HCEC 1CT (cell line): Measurements from ENCODE around the gene RERE.

Source experiments
- DNase-seq: peaks from one replicate; pipeline ENCODE4 v3.0.0-alpha.2; 2017

RERE gene

DNA sequence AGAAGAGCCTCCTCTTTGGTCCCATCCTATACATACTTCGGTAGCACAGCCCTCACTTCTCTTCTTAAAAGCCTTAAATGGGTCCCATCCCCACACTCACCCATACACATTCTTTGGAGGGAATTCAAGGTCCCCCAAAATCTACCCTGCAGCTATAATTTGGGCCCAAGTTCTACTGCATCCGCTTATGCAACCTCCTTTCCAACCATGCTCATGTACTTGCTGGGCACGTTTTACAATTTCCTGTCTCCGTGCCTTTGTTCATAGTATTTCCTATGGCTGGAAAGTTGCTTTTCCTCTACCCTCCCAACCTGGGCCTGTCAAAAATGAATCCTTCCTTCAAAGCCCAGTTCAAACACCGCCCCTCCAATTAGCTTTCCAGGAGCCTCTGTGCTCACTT lies 399.8 kb downstream of the RERE start:
- no peak for DNase-seq

- DNase-seq, result no peak
These were observed 400.6 kb downstream of the RERE start for GRCh38 chr1:8416881-8417280.

- DNase-seq, result no peak
These were observed 401.7 kb downstream of the RERE start for GRCh38 chr1:8415526-8416278.

DNA sequence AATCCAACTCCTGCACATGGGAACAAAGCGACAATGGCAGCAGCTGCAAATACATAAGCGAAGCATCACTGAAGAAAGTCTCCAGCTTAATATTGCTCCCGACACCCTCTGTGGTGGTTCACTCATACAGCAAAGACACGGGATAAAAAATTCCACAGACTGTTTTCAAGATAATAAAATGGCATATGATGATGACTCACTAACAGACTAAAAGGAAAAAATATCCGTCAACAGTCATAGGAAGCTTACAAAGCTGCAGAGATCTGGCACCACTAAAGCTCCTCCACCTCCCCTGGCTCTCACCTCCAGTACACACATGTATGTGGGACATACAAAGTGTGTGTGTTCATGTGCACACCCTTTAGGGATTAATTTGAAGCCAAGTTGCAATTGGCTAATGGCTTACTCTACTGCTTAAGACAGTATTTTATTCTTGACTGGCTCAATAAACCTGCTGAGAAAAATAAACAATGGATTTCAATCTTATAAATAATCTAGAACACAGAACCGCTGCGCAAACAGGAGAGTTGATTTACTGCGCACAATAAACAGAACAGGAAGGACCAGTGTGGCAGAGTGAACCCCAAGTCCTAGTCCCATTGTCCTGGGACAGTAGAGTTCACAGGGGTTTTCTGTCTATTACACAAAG lies 405.1 kb downstream of the RERE start:
- peak; percentile 96 for DNase-seq

- no peak for DNase-seq
These were observed 405.6 kb downstream of the RERE start for GRCh38 chr1:8411803-8412182.

DNA sequence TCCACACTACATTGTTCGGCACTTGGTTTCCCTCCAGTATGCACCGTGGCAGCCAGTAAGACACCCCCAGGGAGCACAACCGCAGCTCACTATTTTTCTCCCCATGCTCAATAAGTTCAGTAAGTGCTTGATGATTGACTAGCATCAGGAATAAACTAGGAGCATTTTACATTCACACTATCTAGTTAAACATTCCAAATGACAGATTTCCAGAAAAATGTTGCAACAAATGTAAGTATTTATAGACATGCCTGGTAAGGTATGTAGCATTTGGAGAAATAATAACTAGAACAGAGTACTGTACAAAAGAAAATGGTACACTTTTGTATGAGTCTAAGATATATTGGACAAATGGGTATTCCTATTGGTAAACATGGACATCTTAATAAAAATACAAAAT lies 406.6 kb downstream of the RERE start:
- no peak for DNase-seq

DNA sequence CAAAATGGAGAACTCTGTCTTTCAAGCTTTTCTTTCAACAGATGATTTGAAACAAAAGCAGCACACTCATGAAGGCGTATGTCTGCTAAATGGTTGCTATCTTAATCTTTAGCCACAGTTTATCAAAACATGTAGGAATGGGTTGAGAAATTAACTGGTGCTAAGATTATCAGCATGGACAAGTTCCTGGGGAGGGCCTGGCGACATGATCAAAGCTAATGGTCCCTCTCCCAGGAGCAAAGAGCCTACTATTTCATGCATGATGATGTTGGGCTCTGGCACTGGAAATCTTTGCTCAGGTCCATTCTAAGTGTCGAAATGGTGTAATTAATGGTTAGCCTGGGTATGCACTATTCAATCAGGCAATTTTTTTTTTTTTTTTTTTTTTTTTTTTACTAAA lies 407.8 kb downstream of the RERE start:
- DNase-seq, result no peak

GRCh38 chr1:8409106-8409505 lies 408.3 kb downstream of the RERE start:
- peak; percentile 73 for DNase-seq

GRCh38 chr1:8408151-8408839 lies 409.1 kb downstream of the RERE start:
- DNase-seq, result peak; percentile 85

DNA sequence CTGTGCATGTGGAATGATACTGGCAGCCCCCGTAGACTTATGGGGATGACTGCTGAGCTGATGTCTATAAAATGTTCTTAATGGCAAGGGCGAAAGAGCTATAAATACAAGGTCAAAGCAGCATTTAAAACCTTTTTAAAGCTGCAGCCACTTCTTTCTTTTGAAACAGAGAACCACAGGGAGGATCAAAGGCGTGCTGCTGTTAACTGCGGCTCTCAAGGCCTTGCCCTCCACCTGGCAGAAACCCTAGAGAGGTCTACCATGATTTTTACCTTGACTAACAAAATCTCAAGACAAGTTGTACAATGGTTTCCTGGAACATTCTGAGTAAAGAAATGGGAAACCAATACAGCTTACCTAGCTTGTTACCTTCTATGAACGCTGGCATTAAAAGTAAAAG lies 409.8 kb downstream of the RERE start:
- DNase-seq, result no peak

- DNase-seq, result no peak
These were observed 410.5 kb downstream of the RERE start for GRCh38 chr1:8406960-8407359.

GRCh38 chr1:8406011-8406410 lies 411.4 kb downstream of the RERE start:
- DNase-seq, result no peak

DNA sequence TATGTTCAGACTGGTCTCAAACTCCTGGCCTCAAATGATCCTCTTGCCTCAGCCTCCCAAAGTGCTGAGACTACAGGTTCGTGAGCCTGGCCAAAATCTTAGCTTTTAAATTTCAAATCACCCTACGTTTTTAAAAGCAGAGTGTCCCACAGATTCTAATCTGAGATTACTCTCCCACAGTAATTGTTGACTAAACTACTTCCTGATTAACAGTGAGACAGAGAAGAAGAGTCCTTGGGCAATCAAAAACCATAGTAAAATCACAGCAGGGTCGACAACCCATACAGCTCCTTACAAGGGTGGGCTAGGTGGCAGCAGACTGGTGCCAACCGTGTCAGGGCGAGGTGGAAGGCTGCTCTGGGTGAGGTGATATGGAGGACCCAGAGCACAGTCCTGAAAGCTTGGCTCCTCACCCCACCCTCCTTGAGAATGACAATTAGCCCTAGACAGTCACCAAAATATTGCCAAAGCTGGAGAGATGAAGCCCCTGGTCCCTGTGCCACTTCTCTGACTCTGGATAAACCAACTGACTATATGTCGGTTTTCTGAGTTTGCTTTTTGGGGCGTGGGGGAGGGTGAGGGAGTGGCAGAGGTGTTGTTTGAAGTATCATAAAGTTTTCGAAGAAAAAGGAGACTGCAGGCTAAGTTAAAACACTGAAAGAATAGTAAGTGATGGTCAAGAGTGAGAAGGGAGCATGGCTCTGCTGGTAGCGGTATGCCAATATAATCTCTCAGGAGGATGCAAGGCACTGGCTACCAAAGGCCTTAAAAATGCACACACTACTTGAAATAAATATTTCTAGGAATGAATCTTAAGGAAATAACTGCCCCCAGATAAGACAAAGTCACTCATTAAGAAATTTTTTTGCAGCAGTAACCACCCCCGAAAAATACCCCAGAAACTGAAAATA lies 412.7 kb downstream of the RERE start:
- DNase-seq, result no peak

GRCh38 chr1:8402109-8402710 lies 415.2 kb downstream of the RERE start:
- DNase-seq, result no peak

- DNase-seq, result no peak
These were observed 418.8 kb downstream of the RERE start for GRCh38 chr1:8398677-8399076.

GRCh38 chr1:8398086-8398485 lies 419.4 kb downstream of the RERE start:
- no peak for DNase-seq

DNA sequence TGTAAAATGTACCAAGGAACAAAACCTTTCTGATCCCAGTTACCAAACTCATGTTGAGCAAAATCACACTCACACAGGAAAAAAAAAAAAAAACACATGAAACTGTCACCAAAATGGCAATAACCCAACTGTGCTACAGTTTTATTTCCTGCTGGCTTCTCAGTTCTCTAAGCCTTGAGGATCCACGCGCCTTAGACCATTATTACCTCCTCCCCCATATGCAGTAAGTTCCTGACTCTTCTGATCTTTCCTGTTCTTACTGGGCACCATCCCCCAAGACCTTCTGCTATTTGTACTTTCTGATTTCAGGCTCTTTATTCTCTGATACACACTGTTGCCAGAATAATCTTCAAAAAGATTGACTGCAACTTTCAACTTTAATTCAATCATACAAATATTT lies 419.9 kb downstream of the RERE start:
- DNase-seq, result peak; percentile 73

DNA sequence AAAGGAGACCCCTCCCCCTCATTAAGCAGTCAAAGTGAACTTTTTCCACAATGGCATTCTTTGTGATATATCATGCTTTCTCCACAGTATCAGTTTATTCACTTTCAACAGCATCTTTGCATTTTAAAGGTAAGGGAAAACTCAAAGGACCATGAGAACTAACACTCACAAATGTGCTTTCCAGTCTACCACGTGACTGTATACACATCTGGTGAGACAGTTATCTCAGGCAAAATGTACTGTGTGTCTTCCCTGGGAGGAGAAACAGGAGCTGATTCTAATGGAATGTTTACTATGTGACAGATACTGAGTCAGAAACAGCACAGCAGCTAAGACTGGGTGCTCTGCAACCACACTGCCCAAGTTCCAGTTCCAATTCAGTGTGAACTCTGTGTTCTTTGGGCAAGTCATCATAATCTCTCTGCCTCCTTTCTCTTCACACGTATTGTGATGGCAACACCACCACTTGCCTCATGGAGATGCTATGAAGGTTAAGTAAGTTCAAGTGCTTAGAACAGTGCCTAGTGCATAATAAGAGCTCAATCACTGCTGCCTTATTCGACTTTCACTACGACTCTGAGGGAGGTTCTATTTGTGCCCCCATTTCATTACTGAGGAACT lies 420.5 kb downstream of the RERE start:
- DNase-seq, result peak; percentile 100

DNA sequence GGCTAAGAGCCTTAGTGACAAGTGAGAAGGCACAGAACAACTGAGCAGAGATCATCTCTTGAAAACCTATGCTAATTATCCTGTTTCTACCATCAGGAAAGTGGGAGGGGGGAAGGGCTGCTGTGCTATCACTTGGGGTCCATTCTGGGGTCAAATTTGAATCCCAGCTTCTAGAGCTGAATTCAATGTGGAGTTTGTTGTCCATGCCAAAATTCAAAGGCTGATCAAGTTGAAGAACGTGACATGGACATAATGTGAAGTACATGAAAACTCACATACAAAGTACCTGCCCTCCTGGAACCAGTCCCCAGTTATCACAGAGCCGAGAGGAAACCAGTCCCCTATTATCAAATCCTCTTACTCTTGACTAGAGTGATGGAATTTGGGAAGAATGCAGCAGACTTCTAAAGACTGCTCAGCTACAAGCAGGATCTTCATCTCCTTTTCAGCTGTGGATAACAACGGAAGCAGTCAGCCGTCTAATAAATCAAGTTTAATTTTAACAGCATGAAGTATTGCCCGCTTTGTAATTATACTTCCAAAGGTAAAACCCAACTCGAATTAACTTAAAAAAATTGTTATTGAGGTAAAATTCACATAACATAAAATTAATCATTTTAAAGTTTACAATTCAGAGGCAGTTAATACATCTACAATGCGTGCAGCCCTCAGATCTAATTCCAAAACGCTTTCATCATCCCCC lies 421.2 kb downstream of the RERE start:
- DNase-seq, result peak; percentile 69

- no peak for DNase-seq
These were observed 422.0 kb downstream of the RERE start for GRCh38 chr1:8395433-8395866.
